ENCODE data around the gene C11orf42.

DNA sequence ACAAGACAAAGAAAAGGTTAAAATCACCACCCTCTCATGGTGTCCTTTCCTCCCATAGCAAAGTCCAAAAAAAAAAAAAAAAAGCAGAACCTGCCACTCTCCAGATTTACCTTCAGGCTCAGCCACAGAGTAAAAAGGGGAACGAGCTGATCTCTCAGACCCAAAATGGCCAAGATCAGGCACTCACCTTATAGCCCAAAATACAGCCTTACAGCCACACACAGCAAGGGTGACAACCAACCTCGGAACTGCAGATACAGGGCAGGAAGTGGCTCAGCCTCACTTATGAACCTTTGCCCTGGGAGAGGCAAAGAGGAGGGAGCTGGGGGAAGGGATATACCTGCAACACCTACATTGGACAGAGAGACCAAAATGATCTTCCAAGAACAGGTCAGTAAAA, 24.6 kb downstream of the C11orf42 start:
- TF ChIP-seq YY1 (IDR thresholded peaks at IDR 0.05; ENCODE audit: low read depth), result no peak
- TF ChIP-seq FOXM1 (IDR thresholded peaks at IDR 0.05; ENCODE audit: borderline replicate concordance, low read depth), result no peak
- TF ChIP-seq, protein P1, sequence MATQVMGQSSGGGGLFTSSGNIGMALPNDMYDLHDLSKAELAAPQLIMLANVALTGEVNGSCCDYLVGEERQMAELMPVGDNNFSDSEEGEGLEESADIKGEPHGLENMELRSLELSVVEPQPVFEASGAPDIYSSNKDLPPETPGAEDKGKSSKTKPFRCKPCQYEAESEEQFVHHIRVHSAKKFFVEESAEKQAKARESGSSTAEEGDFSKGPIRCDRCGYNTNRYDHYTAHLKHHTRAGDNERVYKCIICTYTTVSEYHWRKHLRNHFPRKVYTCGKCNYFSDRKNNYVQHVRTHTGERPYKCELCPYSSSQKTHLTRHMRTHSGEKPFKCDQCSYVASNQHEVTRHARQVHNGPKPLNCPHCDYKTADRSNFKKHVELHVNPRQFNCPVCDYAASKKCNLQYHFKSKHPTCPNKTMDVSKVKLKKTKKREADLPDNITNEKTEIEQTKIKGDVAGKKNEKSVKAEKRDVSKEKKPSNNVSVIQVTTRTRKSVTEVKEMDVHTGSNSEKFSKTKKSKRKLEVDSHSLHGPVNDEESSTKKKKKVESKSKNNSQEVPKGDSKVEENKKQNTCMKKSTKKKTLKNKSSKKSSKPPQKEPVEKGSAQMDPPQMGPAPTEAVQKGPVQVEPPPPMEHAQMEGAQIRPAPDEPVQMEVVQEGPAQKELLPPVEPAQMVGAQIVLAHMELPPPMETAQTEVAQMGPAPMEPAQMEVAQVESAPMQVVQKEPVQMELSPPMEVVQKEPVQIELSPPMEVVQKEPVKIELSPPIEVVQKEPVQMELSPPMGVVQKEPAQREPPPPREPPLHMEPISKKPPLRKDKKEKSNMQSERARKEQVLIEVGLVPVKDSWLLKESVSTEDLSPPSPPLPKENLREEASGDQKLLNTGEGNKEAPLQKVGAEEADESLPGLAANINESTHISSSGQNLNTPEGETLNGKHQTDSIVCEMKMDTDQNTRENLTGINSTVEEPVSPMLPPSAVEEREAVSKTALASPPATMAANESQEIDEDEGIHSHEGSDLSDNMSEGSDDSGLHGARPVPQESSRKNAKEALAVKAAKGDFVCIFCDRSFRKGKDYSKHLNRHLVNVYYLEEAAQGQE (IDR thresholded peaks at IDR 0.05; ENCODE audit: low read depth), result no peak
- TF ChIP-seq TCF12 (IDR thresholded peaks at IDR 0.05; ENCODE audit: low read depth), result no peak
- TF ChIP-seq, protein P2, sequence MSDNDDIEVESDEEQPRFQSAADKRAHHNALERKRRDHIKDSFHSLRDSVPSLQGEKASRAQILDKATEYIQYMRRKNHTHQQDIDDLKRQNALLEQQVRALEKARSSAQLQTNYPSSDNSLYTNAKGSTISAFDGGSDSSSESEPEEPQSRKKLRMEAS (IDR thresholded peaks at IDR 0.05), result no peak
- TF ChIP-seq ZBTB7A (IDR thresholded peaks at IDR 0.05; ENCODE audit: low read depth), result no peak
- no peak for TF ChIP-seq TEAD4 (IDR thresholded peaks at IDR 0.05)
- TF ChIP-seq RAD21 (IDR thresholded peaks at IDR 0.05; ENCODE audit: low read depth), result no peak
- TF ChIP-seq EGR1 (IDR thresholded peaks at IDR 0.05), result no peak
- no peak for TF ChIP-seq EP300 (IDR thresholded peaks at IDR 0.05; ENCODE audit: borderline replicate concordance)
- TF ChIP-seq CEBPB (IDR thresholded peaks at IDR 0.05), result no peak
- TF ChIP-seq NFIC (IDR thresholded peaks at IDR 0.05), result no peak
- TF ChIP-seq TAF1 (IDR thresholded peaks at IDR 0.05; ENCODE audit: low read depth), result no peak
